ENCODE data around the gene CREB3L2. TPM values are rescaled to one million over a fixed set of nuclear protein-coding genes. Genes with fewer than 3 reads are reported as not detected.

The CREB3L2 gene
- total and polyA plus RNA-seq, 2 of the 8 experiments (the other 6 are each of a cell fraction or from before 2014, with no cell fraction given) = 14.4 to 48.3 TPM

GRCh38 chr7:137903382-137904169 is 98.3 kb downstream of the CREB3L2 start (continued):
- TF ChIP-seq CTCF (IDR thresholded peaks at IDR 0.05; ENCODE audit: control extremely low read depth in 1 of 3, insufficient read depth in 1 of 3, low read depth in 1 of 3, low read length in 3 of 3) (peak; percentile 25 to 86 (median 73)), GABPA (IDR thresholded peaks at IDR 0.05; ENCODE audit: borderline replicate concordance, insufficient read depth, low read length) (no peak), MAFK (IDR thresholded peaks at IDR 0.05; ENCODE audit: low read depth, low read length) (no peak), HDAC6 (IDR thresholded peaks at IDR 0.05; ENCODE audit: low read depth, low read length) (no peak)
